ENCODE data around the gene MYO7B.

- TF ChIP-seq CTCF (IDR thresholded peaks at IDR 0.05) (no peak), POLR2A (IDR thresholded peaks at IDR 0.05) (no peak)
Measured at GRCh38 chr2:127589358-127589757, 53.9 kb downstream of the MYO7B start.
